Measurements from ENCODE around the gene HOXD8. TPM values are rescaled to one million over a fixed set of nuclear protein-coding genes. Genes with fewer than 3 reads are reported as not detected.

The HOXD8 gene
- total RNA-seq, 1 experiment from 2014 or later, result 0.39 TPM

- Histone ChIP-seq H3K9me3 (ENCODE audit: insufficient read depth, low read depth) (no peaks in the 10 kb centered on the region), H2AFZ (no peak overlapping the region), H3K4me1 (replicated peaks; ENCODE audit: insufficient read depth) (no peaks in the 10 kb centered on the region), H3K4me3 (no peak overlapping the region), H3F3A (ENCODE audit: insufficient read depth, low read depth) (no peaks in the 10 kb centered on the region), H4K20me1 (ENCODE audit: insufficient read depth) (no peaks in the 10 kb centered on the region), H3K36me3 (ENCODE audit: low read depth) (no peaks in the 10 kb centered on the region), H3K9me2 (ENCODE audit: insufficient read depth) (no peaks in the 10 kb centered on the region), H3K27ac (no peak overlapping the region), H3K4me2 (no peak overlapping the region), H3K79me2 (ENCODE audit: low read depth) (no peaks in the 10 kb centered on the region), H3K27me3 (ENCODE audit: insufficient read depth, low read depth) (peaks cover 82% of the 10 kb centered on the region)
- TF ChIP-seq CTCF (conservative IDR thresholded peaks at IDR 0.05) (no peak), EZH2 (IDR thresholded peaks at IDR 0.05; ENCODE audit: low read depth) (no peak)
- intact Hi-C loops (cut with micrococcal nuclease; ENCODE audit: unreplicated experiment), result no loop called here
- DNase-seq, result no peak
- no TSS peak for BruUV-seq (replicated peaks)
- CTCF ChIA-PET, result no interaction called here
- POLR2A ChIA-PET (ENCODE audit: unreplicated experiment), result no interaction called here
Observed at GRCh38 chr2:176164201-176164600, 34.7 kb downstream of the HOXD8 start.

DNA sequence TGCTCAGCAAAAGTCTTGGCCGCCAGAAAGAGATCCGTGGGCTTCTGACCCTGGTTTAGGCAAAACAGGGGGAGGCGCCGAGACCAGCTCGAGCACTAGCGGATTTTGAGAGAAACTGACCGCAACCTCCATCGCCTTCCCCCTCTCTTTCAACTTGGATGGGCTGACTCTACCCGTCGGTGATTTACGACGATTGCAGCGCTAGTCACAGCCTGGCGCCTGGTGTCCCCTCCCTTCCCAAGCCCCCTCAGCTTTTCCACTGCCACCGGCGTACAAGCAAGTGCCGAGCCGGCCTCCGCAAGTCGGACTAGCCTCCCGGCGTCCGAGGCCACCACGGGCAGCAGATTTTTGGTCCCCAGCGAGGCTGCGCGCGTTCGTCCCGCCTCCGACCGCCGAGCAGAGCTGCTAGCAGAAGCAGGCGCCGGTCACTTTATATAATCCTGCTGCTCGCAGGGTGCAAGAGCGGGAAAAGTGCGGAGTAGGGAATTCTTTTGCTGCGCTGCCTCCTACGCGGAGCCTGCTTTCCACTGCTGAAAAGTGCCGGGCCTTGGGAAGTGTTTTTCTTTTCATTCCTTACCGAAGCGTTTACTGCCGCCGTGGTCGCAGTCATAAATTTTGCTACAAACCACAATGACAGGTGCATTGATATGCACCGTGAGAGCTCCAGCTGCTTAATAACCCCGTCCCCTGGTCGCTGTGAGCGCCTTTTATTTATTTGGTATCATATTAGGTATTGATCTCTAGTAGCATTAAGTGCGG is 35.3 kb downstream of the HOXD8 start:
- Histone ChIP-seq H2AFZ (no peak overlapping the region), H3K9me3 (ENCODE audit: insufficient read depth, low read depth) (no peaks in the 10 kb centered on the region), H3K27ac (no peak overlapping the region), H3K36me3 (ENCODE audit: low read depth) (no peaks in the 10 kb centered on the region), H4K20me1 (ENCODE audit: insufficient read depth) (no peaks in the 10 kb centered on the region), H3K79me2 (ENCODE audit: low read depth) (no peaks in the 10 kb centered on the region), H3K9me2 (ENCODE audit: insufficient read depth) (no peaks in the 10 kb centered on the region), H3K27me3 (ENCODE audit: insufficient read depth, low read depth) (peaks cover 76% of the 10 kb centered on the region), H3K4me1 (replicated peaks; ENCODE audit: insufficient read depth) (no peaks in the 10 kb centered on the region), H3K4me2 (no peak overlapping the region), H3K4me3 (no peak overlapping the region), H3F3A (ENCODE audit: insufficient read depth, low read depth) (no peaks in the 10 kb centered on the region)
- intact Hi-C loops (cut with micrococcal nuclease; ENCODE audit: unreplicated experiment), result no loop called here
- TF ChIP-seq EZH2 (IDR thresholded peaks at IDR 0.05; ENCODE audit: low read depth), result no peak
- no TSS peak for BruUV-seq (replicated peaks)
- no peak for DNase-seq
- ChIA-PET CTCF (no interaction called here), POLR2A (ENCODE audit: unreplicated experiment) (no interaction called here)

DNA sequence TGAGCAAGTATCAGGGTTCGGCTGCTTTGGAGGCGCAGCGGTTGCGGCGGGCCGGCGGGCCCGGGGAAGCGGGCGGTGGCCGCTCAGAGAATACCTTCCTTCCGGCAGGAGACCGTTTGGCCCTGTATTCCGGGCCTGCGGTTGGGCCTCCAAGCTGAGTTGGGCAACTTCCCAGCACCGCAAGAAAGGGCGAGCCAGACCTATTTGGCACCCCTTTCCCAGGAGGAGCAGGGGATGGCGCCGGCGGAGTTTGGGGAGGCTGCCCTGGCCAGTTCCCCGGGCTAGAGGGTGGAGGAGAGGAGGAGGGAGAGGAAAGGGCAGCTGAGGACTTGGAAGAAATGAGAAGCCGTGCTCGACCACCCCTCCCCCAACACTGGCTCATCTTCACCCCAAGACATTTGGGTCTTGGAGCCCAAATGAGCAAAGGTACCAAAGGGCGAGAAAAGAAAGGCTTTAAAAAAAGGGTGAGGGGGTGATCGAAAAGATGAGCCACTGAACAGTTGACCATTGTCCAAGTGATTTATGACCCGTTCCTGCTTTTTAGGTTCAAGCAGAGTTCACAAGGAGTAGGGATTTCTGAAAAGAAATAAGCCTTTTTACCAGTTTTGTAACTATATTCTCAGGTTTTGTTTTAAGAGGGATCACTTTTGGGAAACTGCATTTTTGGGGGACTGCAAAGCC is 36.0 kb downstream of the HOXD8 start:
- H3K27me3 ChIP-seq (ENCODE audit: insufficient read depth, low read depth), result peaks cover 69% of the 10 kb centered on the region
- DNase-seq, result no peak
- no peak overlapping the region for H2AFZ ChIP-seq
- no TSS peak for BruUV-seq (replicated peaks)
- no peaks in the 10 kb centered on the region for H4K20me1 ChIP-seq (ENCODE audit: insufficient read depth)
- no peaks in the 10 kb centered on the region for H3K36me3 ChIP-seq (ENCODE audit: low read depth)
- intact Hi-C loops (cut with micrococcal nuclease; ENCODE audit: unreplicated experiment), result no loop called here
- no peaks in the 10 kb centered on the region for H3K79me2 ChIP-seq (ENCODE audit: low read depth)
- TF ChIP-seq EZH2 (IDR thresholded peaks at IDR 0.05; ENCODE audit: low read depth) (no peak), CTCF (conservative IDR thresholded peaks at IDR 0.05) (no peak)
- no peak overlapping the region for H3K4me2 ChIP-seq
- H3K27ac ChIP-seq, result no peak overlapping the region
- H3K4me3 ChIP-seq, result no peak overlapping the region
- CTCF ChIA-PET, result interaction anchor here (0.5 kb wide), 1 partner anchor 268 kb away, joined by 5 read pairs; no protein-coding TSS in a partner anchor
- no peaks in the 10 kb centered on the region for H3K9me3 ChIP-seq (ENCODE audit: insufficient read depth, low read depth)
- H3F3A ChIP-seq (ENCODE audit: insufficient read depth, low read depth), result no peaks in the 10 kb centered on the region
- no peaks in the 10 kb centered on the region for H3K4me1 ChIP-seq (replicated peaks; ENCODE audit: insufficient read depth)
- POLR2A ChIA-PET (ENCODE audit: unreplicated experiment), result no interaction called here
- no peaks in the 10 kb centered on the region for H3K9me2 ChIP-seq (ENCODE audit: insufficient read depth)
